Esophagus muscularis mucosa (tissue), 3 donors: Measurements from ENCODE around the gene CEP164.

ENCODE experiments used
- CTCF ChIP-seq, 3 experiments: fragments of 200-600 bp in 2 of 3; fragments of 450-650 bp in 1 of 3; sonication (generic) in 2 of 3; IDR thresholded peaks; one replicate each; pipeline ENCODE4 v1.5.1; 2017 to 2019; ENCODE audit warnings: antibody characterized with exemption in 3 of 3, mild to moderate bottlenecking in 2 of 3, moderate library complexity in 1 of 3
- EP300 ChIP-seq: sonication (generic); formaldehyde crosslinking; IDR thresholded peaks from one replicate; pipeline ENCODE4 v1.6.1; 2017; ENCODE audit warnings: antibody characterized with exemption

DNA sequence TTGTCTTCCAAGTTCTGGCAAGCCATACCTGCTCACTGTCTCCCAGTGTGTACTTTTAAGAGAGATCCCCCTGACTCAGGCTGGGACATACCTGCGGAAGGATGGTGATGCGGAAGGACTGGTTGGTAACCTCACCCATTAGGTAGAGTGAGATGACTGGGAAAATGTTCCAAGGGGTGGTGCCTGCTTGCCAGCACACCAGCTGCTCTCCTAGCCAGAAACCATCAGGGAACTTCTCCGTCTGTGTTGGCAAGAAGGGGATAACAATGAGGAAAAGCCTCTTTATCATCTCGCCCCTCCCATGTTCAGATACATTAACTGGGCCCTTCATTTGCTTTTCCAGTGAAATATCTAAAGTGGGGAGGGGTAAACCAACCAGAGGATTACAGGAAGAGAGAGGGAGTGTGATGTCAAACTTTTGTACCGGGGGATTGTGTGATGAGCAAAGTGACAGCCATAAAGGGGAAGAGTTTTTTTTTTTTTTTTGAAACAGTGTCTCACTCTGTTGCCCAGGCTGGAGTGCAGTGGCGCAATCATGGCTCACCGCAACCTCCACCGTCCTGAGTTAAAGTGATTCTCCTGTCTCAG is 36.8 kb upstream of the CEP164 start, which contains the start of gene BACE1-AS:
- TF ChIP-seq CTCF (IDR thresholded peaks at IDR 0.05): no peak
- TF ChIP-seq EP300: no peak
